PC-3 (cell line): ENCODE measurements around the gene DRD5. TPM values are rescaled to one million over a fixed set of nuclear protein-coding genes. Genes with fewer than 3 reads are reported as not detected.

Experiments
- ATAC-seq: fragments of 200-7000 bp; cut with Tn5 transposase; 2 replicates; pipeline ENCODE4 v1.9.1; 2020; ENCODE audit warnings: mild to moderate bottlenecking, moderate library complexity
- BruUV-seq: library from RNA; stranded (reverse); fragments of 400-500 nt; replicated peaks from 2 replicates; lab custom pipeline; 2021; lab: Mats Ljungman, UMichigan
- CTCF ChIA-PET: fragments of 300-600 bp; sonication (Branson Sonifier 250); formaldehyde crosslinking; loops from one replicate; lab custom pipeline; 2022; ENCODE audit warnings: antibody characterized with exemption; lab: Charles Lee
- POLR2A ChIA-PET: fragments of 300-600 bp; sonication (Branson Sonifier 250); formaldehyde crosslinking; loops from one replicate; lab custom pipeline; 2022; ENCODE audit warnings: antibody characterized with exemption; ENCODE audit not compliant: unreplicated experiment; lab: Charles Lee
- DNase-seq: peaks from one replicate; pipeline ENCODE4 v3.0.0-alpha.2; 2015
- H2AFZ ChIP-seq: fragments of 300-600 bp; sonication (generic); 2 replicates; pipeline ENCODE4 v1.6.0; 2016; ENCODE audit warnings: antibody characterized with exemption, low read length
- H3F3A ChIP-seq: fragments of 300-600 bp; sonication (generic); one replicate; pipeline ENCODE4 v1.6.0; 2017; ENCODE audit warnings: antibody characterized with exemption, low read length, control low read depth, mild to moderate bottlenecking; ENCODE audit not compliant: unreplicated experiment
- H3K27ac ChIP-seq: fragments of 300-600 bp; sonication (generic); 2 replicates; pipeline ENCODE4 v1.5.1; 2016; ENCODE audit warnings: mild to moderate bottlenecking, low read length
- H3K27me3 ChIP-seq: fragments of 300-600 bp; sonication (generic); 2 replicates; pipeline ENCODE4 v1.6.1; 2016; ENCODE audit warnings: low read length, mixed read lengths
- H3K36me3 ChIP-seq: fragments of 300-600 bp; sonication (generic); 2 replicates; pipeline ENCODE4 v1.6.1; 2016; ENCODE audit warnings: low read depth, mixed run types, low read length, mixed read lengths
- H3K4me1 ChIP-seq: fragments of 300-600 bp; sonication (generic); 2 replicates; pipeline ENCODE4 v1.5.1; 2016; ENCODE audit warnings: low read length; ENCODE audit not compliant: insufficient read depth
- H3K4me2 ChIP-seq: fragments of 300-600 bp; sonication (generic); 2 replicates; pipeline ENCODE4 v1.6.0; 2016; ENCODE audit warnings: low read length
- H3K4me3 ChIP-seq: fragments of 300-600 bp; sonication (generic); 2 replicates; pipeline ENCODE4 v1.5.1; 2016; ENCODE audit warnings: mild to moderate bottlenecking, low read length, mixed read lengths
- H3K79me2 ChIP-seq: fragments of 300-600 bp; sonication (generic); 2 replicates; pipeline ENCODE4 v1.6.1; 2017; ENCODE audit warnings: low read length, mixed read lengths
- H3K9ac ChIP-seq: fragments of 300-600 bp; sonication (generic); 2 replicates; pipeline ENCODE4 v1.6.0; 2016; ENCODE audit warnings: mild to moderate bottlenecking, low read length
- H3K9me2 ChIP-seq: fragments of 300-600 bp; sonication (generic); replicated peaks from 2 replicates; pipeline ENCODE4 v1.6.1; 2016; ENCODE audit warnings: mixed run types, low read length, mixed read lengths
- H3K9me3 ChIP-seq: fragments of 300-600 bp; sonication (generic); 2 replicates; pipeline ENCODE4 v1.6.1; 2016; ENCODE audit warnings: low read length, mixed read lengths
- H4K20me1 ChIP-seq: fragments of 300-600 bp; sonication (generic); 2 replicates; pipeline ENCODE4 v1.6.1; 2016; ENCODE audit warnings: low read length, mixed read lengths
- EZH2 ChIP-seq: fragments of 300-600 bp; sonication (generic); IDR thresholded peaks from one replicate; pipeline ENCODE4 v1.6.1; 2017; ENCODE audit warnings: antibody characterized with exemption, mild to moderate bottlenecking, low read length; ENCODE audit not compliant: unreplicated experiment
- EZH2phosphoT487 ChIP-seq: fragments of 300-600 bp; sonication (generic); IDR thresholded peaks from 2 replicates; pipeline ENCODE4 v1.6.1; 2018; ENCODE audit warnings: mild to moderate bottlenecking, antibody characterized with exemption, low read length, borderline replicate concordance
- intact Hi-C: fragments of 100-400 bp; cut with micrococcal nuclease; formaldehyde crosslinking; loops from 2 replicates; pipeline ENCODE4 v1.9.0; 2023
- total RNA-seq: library from RNA; depleted of rRNA; stranded (reverse); fragments of >200 nt; gene quantifications from 2 replicates; pipeline ENCODE4 v1.2.3, GENCODE V29; 2014; rRNA removed
- TF ChIP-seq, protein P1 (sequence below): fragments of 300-600 bp; sonication (generic); conservative IDR thresholded peaks from 2 replicates; pipeline ENCODE4 v1.5.1; 2017; ENCODE audit warnings: antibody characterized with exemption, low read depth, mild to moderate bottlenecking, low read length

Gene DRD5
- total RNA-seq, 1 experiment from 2014 or later = not detected

DNA sequence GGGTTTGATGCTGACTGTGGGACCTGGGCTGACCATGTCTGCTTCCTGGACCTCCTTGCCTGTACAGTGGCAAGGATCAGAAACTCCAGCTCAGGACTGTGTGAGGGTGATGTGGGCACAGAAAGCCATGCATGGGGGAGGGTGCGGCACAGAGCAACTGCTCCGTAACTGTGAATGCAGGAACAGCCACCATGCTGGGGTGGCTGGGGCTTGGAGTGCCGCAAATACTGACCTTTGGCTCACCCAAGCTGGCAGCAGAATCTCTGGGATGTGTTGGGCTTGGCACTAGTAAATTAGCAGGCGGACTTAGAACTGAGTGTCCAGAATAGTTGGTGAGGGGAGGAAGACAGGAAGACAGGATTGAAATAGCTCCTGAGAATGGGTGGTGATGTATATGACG is 52.0 kb downstream of the DRD5 start:
- intact Hi-C loops = no loop called here
- Histone ChIP-seq H3F3A (no peaks in the 10 kb centered on the region), H3K79me2 (no peaks in the 10 kb centered on the region), H3K9me2 (no peaks in the 10 kb centered on the region), H2AFZ (no peak overlapping the region), H3K36me3 (no peaks in the 10 kb centered on the region), H3K9me3 (no peaks in the 10 kb centered on the region), H3K4me2 (no peak overlapping the region), H3K4me1 (no peaks in the 10 kb centered on the region), H3K9ac (no peak overlapping the region), H4K20me1 (no peaks in the 10 kb centered on the region), H3K4me3 (no peak overlapping the region), H3K27me3 (no peaks in the 10 kb centered on the region), H3K27ac (no peak overlapping the region)
- CTCF ChIA-PET = no interaction called here
- ATAC-seq (no peak), DNase-seq (no peak)
- TF ChIP-seq EZH2 (no peak), EZH2phosphoT487 (no peak)
- TF ChIP-seq, protein P1, sequence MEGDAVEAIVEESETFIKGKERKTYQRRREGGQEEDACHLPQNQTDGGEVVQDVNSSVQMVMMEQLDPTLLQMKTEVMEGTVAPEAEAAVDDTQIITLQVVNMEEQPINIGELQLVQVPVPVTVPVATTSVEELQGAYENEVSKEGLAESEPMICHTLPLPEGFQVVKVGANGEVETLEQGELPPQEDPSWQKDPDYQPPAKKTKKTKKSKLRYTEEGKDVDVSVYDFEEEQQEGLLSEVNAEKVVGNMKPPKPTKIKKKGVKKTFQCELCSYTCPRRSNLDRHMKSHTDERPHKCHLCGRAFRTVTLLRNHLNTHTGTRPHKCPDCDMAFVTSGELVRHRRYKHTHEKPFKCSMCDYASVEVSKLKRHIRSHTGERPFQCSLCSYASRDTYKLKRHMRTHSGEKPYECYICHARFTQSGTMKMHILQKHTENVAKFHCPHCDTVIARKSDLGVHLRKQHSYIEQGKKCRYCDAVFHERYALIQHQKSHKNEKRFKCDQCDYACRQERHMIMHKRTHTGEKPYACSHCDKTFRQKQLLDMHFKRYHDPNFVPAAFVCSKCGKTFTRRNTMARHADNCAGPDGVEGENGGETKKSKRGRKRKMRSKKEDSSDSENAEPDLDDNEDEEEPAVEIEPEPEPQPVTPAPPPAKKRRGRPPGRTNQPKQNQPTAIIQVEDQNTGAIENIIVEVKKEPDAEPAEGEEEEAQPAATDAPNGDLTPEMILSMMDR = no peak
- no TSS peak for BruUV-seq
- POLR2A ChIA-PET = no interaction called here

Other genes starting within 250 kb of the DRD5 start
- gene SLC2A9, start 239.9 kb downstream of the DRD5 start, total RNA-seq = 0.11 TPM in 1 of 2 replicates, not detected in the other